IMR-90 (cell line): ENCODE data around the gene BHLHA15. TPM values are rescaled to one million over a fixed set of nuclear protein-coding genes. Genes with fewer than 3 reads are reported as not detected.

Source experiments
- ATAC-seq: fragments of 200-7000 bp; cut with Tn5 transposase; 2 replicates; pipeline ENCODE4 v1.9.1; 2020; ENCODE audit warnings: low read depth, mild to moderate bottlenecking, moderate library complexity
- BruUV-seq: library from RNA; stranded (reverse); fragments of 400-500 nt; replicated peaks from 2 replicates; lab custom pipeline; 2021; lab: Mats Ljungman, UMichigan
- CTCF ChIA-PET: fragments of 300-600 bp; formaldehyde crosslinking; extraction: SDS; loops from one replicate; lab custom pipeline; 2021; ENCODE audit warnings: antibody characterized with exemption; lab: Yijun Ruan, JAX
- POLR2A ChIA-PET: fragments of 300-600 bp; sonication (Branson Sonifier 250); formaldehyde crosslinking; loops from one replicate; lab custom pipeline; 2022; ENCODE audit warnings: antibody characterized with exemption; ENCODE audit not compliant: unreplicated experiment; lab: Charles Lee
- DNase-seq: peaks from one replicate; pipeline ENCODE4 v3.0.0; 2013
- H2AFZ ChIP-seq: replicated peaks from 2 replicates; pipeline ENCODE3; 2013; ENCODE audit warnings: low read length, mild to moderate bottlenecking; ENCODE audit not compliant: poor library complexity
- H2AK5ac ChIP-seq: 2 replicates; pipeline ENCODE4 v1.6.1; 2013; ENCODE audit warnings: low read depth, low read length, inconsistent platforms
- H2AK9ac ChIP-seq: replicated peaks from 2 replicates; pipeline ENCODE3; 2013; ENCODE audit warnings: mild to moderate bottlenecking, low read depth, low read length, moderate library complexity; ENCODE audit not compliant: poor library complexity
- H2BK120ac ChIP-seq: 2 replicates; pipeline ENCODE4 v1.6.1; 2013; ENCODE audit warnings: low read depth, low read length, inconsistent platforms
- H2BK15ac ChIP-seq: 3 replicates; pipeline ENCODE4 v1.6.1; 2013; ENCODE audit warnings: low read depth, low read length, inconsistent platforms
- H2BK20ac ChIP-seq: 2 replicates; pipeline ENCODE4 v1.6.1; 2013; ENCODE audit warnings: low read depth, mild to moderate bottlenecking, inconsistent platforms, low read length, moderate library complexity
- H2BK5ac ChIP-seq: 2 replicates; pipeline ENCODE4 v1.6.1; 2013; ENCODE audit warnings: mild to moderate bottlenecking, low read depth, low read length, inconsistent platforms; ENCODE audit not compliant: poor library complexity, severe bottlenecking
- H3K14ac ChIP-seq: replicated peaks from 2 replicates; pipeline ENCODE4 v1.6.1; 2013; ENCODE audit warnings: low read depth, low read length, inconsistent platforms
- H3K18ac ChIP-seq: 2 replicates; pipeline ENCODE4 v1.6.1; 2013; ENCODE audit warnings: low read depth, low read length, control low read depth
- H3K23ac ChIP-seq: 2 replicates; pipeline ENCODE4 v1.6.1; 2013; ENCODE audit warnings: low read depth, low read length, inconsistent platforms
- H3K27ac ChIP-seq: 2 replicates; pipeline ENCODE4 v1.5.1; 2013; ENCODE audit warnings: mild to moderate bottlenecking, control low read depth, low read length; ENCODE audit not compliant: insufficient read depth
- H3K27me3 ChIP-seq: 2 replicates; pipeline ENCODE4 v1.6.1; 2013; ENCODE audit warnings: low read length; ENCODE audit not compliant: control insufficient read depth, insufficient read depth
- H3K36me3 ChIP-seq: 2 replicates; pipeline ENCODE4 v1.6.1; 2013; ENCODE audit warnings: low read length, mixed read lengths; ENCODE audit not compliant: control insufficient read depth, insufficient read depth
- H3K4ac ChIP-seq: 2 replicates; pipeline ENCODE4 v1.6.1; 2013; ENCODE audit warnings: low read depth, low read length, inconsistent platforms
- H3K4me1 ChIP-seq: 2 replicates; pipeline ENCODE4 v1.6.1; 2013; ENCODE audit warnings: low read length, mixed read lengths; ENCODE audit not compliant: control insufficient read depth, insufficient read depth
- H3K4me2 ChIP-seq: 2 replicates; pipeline ENCODE4 v1.6.1; 2013; ENCODE audit warnings: low read depth, mild to moderate bottlenecking, control low read depth, low read length, moderate library complexity
- H3K4me3 ChIP-seq: 2 replicates; pipeline ENCODE4 v1.5.1; 2013; ENCODE audit warnings: low read depth, mild to moderate bottlenecking, control low read depth, low read length, moderate library complexity; ENCODE audit not compliant: insufficient read depth
- H3K56ac ChIP-seq: 2 replicates; pipeline ENCODE4 v1.6.1; 2013; ENCODE audit warnings: low read length, inconsistent platforms; ENCODE audit not compliant: insufficient read depth; ENCODE audit errors: extremely low read depth
- H3K79me1 ChIP-seq, 2 experiments: 2 replicates each; pipeline ENCODE4 v1.6.1; 2013; ENCODE audit warnings: low read length in 2 of 2, inconsistent platforms in 1 of 2, low read depth in 1 of 2
- H3K9ac ChIP-seq: 2 replicates; pipeline ENCODE4 v1.6.1; 2013; ENCODE audit warnings: low read depth, low read length, control low read depth
- H3K9me1 ChIP-seq: 2 replicates; pipeline ENCODE4 v1.6.1; 2013; ENCODE audit warnings: low read length, inconsistent platforms; ENCODE audit not compliant: insufficient read depth
- H3K9me3 ChIP-seq: 2 replicates; pipeline ENCODE4 v1.6.1; 2013; ENCODE audit warnings: low read length; ENCODE audit not compliant: control insufficient read depth, insufficient read depth
- H4K20me1 ChIP-seq: 2 replicates; pipeline ENCODE4 v1.6.1; 2013; ENCODE audit warnings: low read length, inconsistent platforms; ENCODE audit not compliant: insufficient read depth
- H4K5ac ChIP-seq: 2 replicates; pipeline ENCODE4 v1.6.1; 2013; ENCODE audit warnings: mild to moderate bottlenecking, low read depth, low read length, control low read depth
- H4K8ac ChIP-seq, 2 experiments: 2 replicates each; pipeline ENCODE4 v1.6.1; 2013; ENCODE audit warnings: low read depth in 2 of 2, low read length in 2 of 2, control low read depth in 1 of 2, inconsistent platforms in 1 of 2
- H4K91ac ChIP-seq: 2 replicates; pipeline ENCODE4 v1.6.1; 2013; ENCODE audit warnings: low read depth, low read length, inconsistent platforms; ENCODE audit not compliant: insufficient read depth
- BHLHE40 ChIP-seq: fragments of 150-350 bp; IDR thresholded peaks from 2 replicates; pipeline ENCODE4 v1.6.1; 2016; ENCODE audit warnings: mild to moderate bottlenecking, low read depth, low read length
- CEBPB ChIP-seq: IDR thresholded peaks from 2 replicates; pipeline ENCODE4 v1.6.1; 2012; ENCODE audit warnings: low read depth, low read length, improper control_type of control experiment
- CHD1 ChIP-seq: IDR thresholded peaks from 2 replicates; pipeline ENCODE4 v1.6.1; 2012; ENCODE audit warnings: low read depth, low read length, improper control_type of control experiment
- CTCF ChIP-seq: conservative IDR thresholded peaks from 2 replicates; pipeline ENCODE4 v1.5.1; 2012; ENCODE audit warnings: mild to moderate bottlenecking, low read depth, low read length, improper control_type of control experiment
- ELK1 ChIP-seq: fragments of 150-350 bp; IDR thresholded peaks from 2 replicates; pipeline ENCODE4 v1.6.1; 2016; ENCODE audit warnings: low read depth, mild to moderate bottlenecking, low read length, moderate library complexity, borderline replicate concordance
- FOS ChIP-seq: fragments of 150-350 bp; IDR thresholded peaks from 2 replicates; pipeline ENCODE4 v1.6.1; 2016; ENCODE audit warnings: low read depth, low read length
- MAFK ChIP-seq: IDR thresholded peaks from 2 replicates; pipeline ENCODE4 v1.6.1; 2012; ENCODE audit warnings: low read depth, low read length, improper control_type of control experiment
- MAZ ChIP-seq: IDR thresholded peaks from 2 replicates; pipeline ENCODE4 v1.6.1; 2012; ENCODE audit warnings: low read depth, mild to moderate bottlenecking, low read length, improper control_type of control experiment, moderate library complexity, borderline replicate concordance
- MXI1 ChIP-seq: IDR thresholded peaks from 2 replicates; pipeline ENCODE4 v1.6.1; 2012; ENCODE audit warnings: low read depth, mild to moderate bottlenecking, low read length, moderate library complexity, borderline replicate concordance
- NFE2L2 ChIP-seq: fragments of 150-350 bp; IDR thresholded peaks from 2 replicates; pipeline ENCODE4 v1.6.1; 2016; ENCODE audit warnings: low read depth, mild to moderate bottlenecking, low read length
- POLR2A ChIP-seq: IDR thresholded peaks from 2 replicates; pipeline ENCODE4 v1.6.1; 2012; ENCODE audit warnings: mild to moderate bottlenecking, low read depth, low read length
- RCOR1 ChIP-seq: IDR thresholded peaks from 2 replicates; pipeline ENCODE4 v1.6.1; 2012; ENCODE audit warnings: mild to moderate bottlenecking, low read length, improper control_type of control experiment; ENCODE audit not compliant: insufficient replicate concordance
- RFX5 ChIP-seq: IDR thresholded peaks from 2 replicates; pipeline ENCODE4 v1.8.0; 2012; ENCODE audit warnings: low read depth, mild to moderate bottlenecking, low read length, moderate library complexity
- SMC3 ChIP-seq: fragments of 150-350 bp; IDR thresholded peaks from 2 replicates; pipeline ENCODE4 v1.6.1; 2016; ENCODE audit warnings: low read depth, mild to moderate bottlenecking, antibody characterized with exemption, low read length, moderate library complexity
- USF2 ChIP-seq: fragments of 150-350 bp; IDR thresholded peaks from 2 replicates; pipeline ENCODE4 v1.6.1; 2017; ENCODE audit warnings: mild to moderate bottlenecking, antibody characterized with exemption, low read length, low read depth
- WGBS, 2 experiments: methylation state at CpG; one replicate each; pipeline versions ENCODE4 v1.1.5 to v1.1.7; 2013; ENCODE audit warnings: missing lambda C conversion rate in 2 of 2; ENCODE audit not compliant: insufficient read length in 1 of 2; ENCODE audit errors: extremely low coverage in 2 of 2; 5-methylcytosine and 5-hydroxymethylcytosine counted together
- dilution Hi-C: fragments of 300-500 bp; cut with HindIII; formaldehyde crosslinking; loops from one replicate; pipeline ENCODE4 v1.14.3; 2018; ENCODE audit warnings: low sequenced_read_pairs; ENCODE audit not compliant: unreplicated experiment
- in situ Hi-C: fragments of 300-500 bp; cut with MboI; formaldehyde crosslinking; loops from 3 replicates; pipeline ENCODE4 v1.14.3; 2019; ENCODE audit warnings: low sequenced_read_pairs, inconsistent platforms, mixed read lengths
- intact Hi-C: fragments of 100-400 bp; cut with micrococcal nuclease; formaldehyde crosslinking; loops from 2 replicates; pipeline ENCODE4 v1.10.0; 2022
- polyA plus RNA-seq, 3 experiments: library from polyadenylated mRNA; depleted of rRNA; stranded (reverse); fragments of >200 nt; gene quantifications; 2 replicates each; pipeline ENCODE4 v1.2.3, GENCODE V29; 2012; ENCODE audit warnings: low replicate concordance in 1 of 3
- total RNA-seq: library from RNA; depleted of rRNA; stranded (reverse); fragments of >200 nt; gene quantifications from 2 replicates; pipeline ENCODE4 v1.2.3, GENCODE V29; 2012

Gene BHLHA15
- total and polyA plus RNA-seq, 2 of the 4 experiments (the other 2 are of a cell fraction): not detected

- Histone ChIP-seq H3K23ac (no peak overlapping the region), H3K56ac (no peak overlapping the region), H2AK5ac (no peak overlapping the region), H4K5ac (no peak overlapping the region), H3K27ac (no peak overlapping the region), H3K14ac (no peak overlapping the region), H2AFZ (no peak overlapping the region), H4K8ac (no peak overlapping the region), H3K36me3 (peaks cover 16% of the 10 kb centered on the region), H2BK5ac (no peak overlapping the region), H2BK15ac (no peak overlapping the region), H4K91ac (no peak overlapping the region), H4K20me1 (no peaks in the 10 kb centered on the region), H3K27me3 (no peaks in the 10 kb centered on the region), H3K18ac (no peak overlapping the region), H2BK20ac (no peak overlapping the region), H3K4me1 (no peaks in the 10 kb centered on the region; the same call in 1 of the 2 replicates), H3K4ac (no peak overlapping the region), H3K4me2 (no peak overlapping the region), H3K9me3 (no peaks in the 10 kb centered on the region), H2BK120ac (no peak overlapping the region), H3K4me3 (no peak overlapping the region), H2AK9ac (no peak overlapping the region), H3K79me1 (peaks cover 5 to 6% of the 10 kb centered on the region in 2 experiments), H3K9ac (no peak overlapping the region), H3K9me1 (peaks cover 5% of the 10 kb centered on the region; the same call in 1 of the 2 replicates)
- POLR2A ChIA-PET: no interaction called here
- ATAC-seq (no peak), DNase-seq (no peak)
- CTCF ChIA-PET: no interaction called here
- BruUV-seq: no TSS peak
- TF ChIP-seq CTCF: no peak
- TF ChIP-seq SMC3: no peak
- no peak for TF ChIP-seq NFE2L2
- TF ChIP-seq CHD1: no peak
- TF ChIP-seq MAZ: no peak
- TF ChIP-seq ELK1: no peak
- TF ChIP-seq RFX5: no peak
- no peak for TF ChIP-seq MXI1
- no peak for TF ChIP-seq POLR2A
- TF ChIP-seq CEBPB: no peak
- no peak for TF ChIP-seq FOS
- no peak for TF ChIP-seq MAFK
- TF ChIP-seq USF2: no peak
- no peak for TF ChIP-seq RCOR1
- TF ChIP-seq BHLHE40: no peak
- dilution Hi-C loops: no loop called here
- in situ Hi-C loops: no loop called here
- WGBS, 2 experiments: no CpG with 5 or more reads among the region's 18 CpGs
- intact Hi-C loops: no loop called here
Observed at GRCh38 chr7:98203964-98204605, 7.2 kb upstream of the BHLHA15 start.
